GM12873 (cell line): ENCODE data around the gene MYO1C.

ENCODE experiments used
- TF ChIP-seq, protein P1 (sequence below): IDR thresholded peaks from 2 replicates; pipeline ENCODE4 v1.5.1; 2012; ENCODE audit warnings: low read depth, mild to moderate bottlenecking, moderate library complexity, low read length, control low read depth; ENCODE audit not compliant: insufficient read depth; ENCODE audit errors: missing control alignments

MYO1C gene

GRCh38 chr17:1494203-1494602 is 1.7 kb upstream of the MYO1C start:
- TF ChIP-seq, protein P1, sequence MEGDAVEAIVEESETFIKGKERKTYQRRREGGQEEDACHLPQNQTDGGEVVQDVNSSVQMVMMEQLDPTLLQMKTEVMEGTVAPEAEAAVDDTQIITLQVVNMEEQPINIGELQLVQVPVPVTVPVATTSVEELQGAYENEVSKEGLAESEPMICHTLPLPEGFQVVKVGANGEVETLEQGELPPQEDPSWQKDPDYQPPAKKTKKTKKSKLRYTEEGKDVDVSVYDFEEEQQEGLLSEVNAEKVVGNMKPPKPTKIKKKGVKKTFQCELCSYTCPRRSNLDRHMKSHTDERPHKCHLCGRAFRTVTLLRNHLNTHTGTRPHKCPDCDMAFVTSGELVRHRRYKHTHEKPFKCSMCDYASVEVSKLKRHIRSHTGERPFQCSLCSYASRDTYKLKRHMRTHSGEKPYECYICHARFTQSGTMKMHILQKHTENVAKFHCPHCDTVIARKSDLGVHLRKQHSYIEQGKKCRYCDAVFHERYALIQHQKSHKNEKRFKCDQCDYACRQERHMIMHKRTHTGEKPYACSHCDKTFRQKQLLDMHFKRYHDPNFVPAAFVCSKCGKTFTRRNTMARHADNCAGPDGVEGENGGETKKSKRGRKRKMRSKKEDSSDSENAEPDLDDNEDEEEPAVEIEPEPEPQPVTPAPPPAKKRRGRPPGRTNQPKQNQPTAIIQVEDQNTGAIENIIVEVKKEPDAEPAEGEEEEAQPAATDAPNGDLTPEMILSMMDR: no peak

GRCh38 chr17:1493291-1493980 is 950 bp upstream of the MYO1C start:
- TF ChIP-seq, protein P1: no peak

GRCh38 chr17:1491443-1492248 is 840 bp downstream of the MYO1C start:
- TF ChIP-seq, protein P1: no peak

GRCh38 chr17:1490643-1491442 is 1.6 kb downstream of the MYO1C start:
- TF ChIP-seq, protein P1: no peak

- TF ChIP-seq, protein P1: no peak
These were observed 3.6 kb downstream of the MYO1C start for GRCh38 chr17:1488826-1489270.

DNA sequence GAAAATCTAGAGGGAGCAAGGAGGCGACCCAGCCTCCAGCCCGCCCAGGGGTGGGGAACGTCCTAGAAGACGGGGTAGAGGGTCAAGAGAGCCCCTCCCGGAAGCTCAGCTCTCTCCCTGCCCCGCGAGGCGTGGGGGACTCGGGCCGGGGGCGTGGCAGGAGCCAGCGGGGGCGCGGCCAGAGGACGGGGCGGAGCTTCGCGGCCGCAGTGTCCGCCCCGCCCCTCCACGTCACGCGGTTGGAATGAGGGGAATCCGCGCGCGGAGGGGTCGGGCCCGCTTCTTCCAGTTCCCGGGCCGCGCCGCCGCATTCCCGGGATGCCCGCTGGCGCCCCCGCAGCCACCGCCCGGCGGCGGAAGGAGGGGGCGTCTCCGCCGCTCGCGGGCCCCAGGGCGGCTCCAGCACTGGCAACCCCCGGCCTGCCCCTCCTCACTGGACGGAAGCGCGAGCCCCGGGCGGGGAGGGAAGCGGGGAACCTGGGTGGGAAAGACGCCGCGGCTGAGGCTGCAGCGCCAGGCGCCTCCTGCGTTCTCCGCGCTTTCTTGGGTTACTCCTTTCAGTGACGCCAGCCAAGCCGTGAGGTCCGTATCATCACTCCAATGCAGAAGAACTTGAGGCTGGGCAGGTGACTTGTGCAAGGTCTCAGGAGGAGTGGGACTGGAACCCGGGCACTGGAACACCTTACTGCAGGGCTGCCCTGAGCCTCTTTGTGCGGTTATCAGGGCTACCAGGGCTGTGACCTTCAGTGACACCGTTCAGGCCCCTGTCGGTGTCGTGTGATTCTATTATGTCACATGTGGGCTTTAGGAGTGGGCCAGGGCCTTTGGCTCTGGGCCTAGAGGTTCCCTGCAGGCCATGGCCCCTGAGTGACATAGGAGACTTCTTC is 4.3 kb downstream of the MYO1C start:
- TF ChIP-seq, protein P1: no peak
